Loucy (cell line): ENCODE data around the gene HACD4.

Experiments
- H2AFZ ChIP-seq: fragments of 200-600 bp; sonication (generic); 2 replicates; pipeline ENCODE4 v1.6.0; 2016; ENCODE audit warnings: antibody characterized with exemption, mild to moderate bottlenecking, low read length, moderate library complexity
- H3F3A ChIP-seq: fragments of 200-600 bp; 2 replicates; pipeline ENCODE4 v1.6.0; 2016; ENCODE audit warnings: antibody characterized with exemption, low read depth, mild to moderate bottlenecking
- H3K27me3 ChIP-seq: fragments of 200-600 bp; sonication (generic); 2 replicates; pipeline ENCODE4 v1.6.1; 2014; ENCODE audit warnings: low read length, mild to moderate bottlenecking; ENCODE audit not compliant: insufficient read depth, poor library complexity, severe bottlenecking
- H3K36me3 ChIP-seq: fragments of 200-600 bp; sonication (generic); 2 replicates; pipeline ENCODE4 v1.6.1; 2016; ENCODE audit warnings: low read length; ENCODE audit not compliant: insufficient read depth
- H3K4me1 ChIP-seq: fragments of 200-600 bp; sonication (generic); 2 replicates; pipeline ENCODE4 v1.5.1; 2014; ENCODE audit warnings: low read length, mild to moderate bottlenecking; ENCODE audit not compliant: insufficient read depth, poor library complexity, severe bottlenecking
- H3K4me2 ChIP-seq: fragments of 200-600 bp; sonication (generic); 2 replicates; pipeline ENCODE4 v1.6.0; 2014; ENCODE audit warnings: antibody characterized with exemption, low read length, low read depth, mild to moderate bottlenecking; ENCODE audit not compliant: poor library complexity, severe bottlenecking
- H3K4me3 ChIP-seq: fragments of 200-600 bp; sonication (generic); 2 replicates; pipeline ENCODE4 v1.5.1; 2014; ENCODE audit warnings: low read length, mild to moderate bottlenecking, mixed read lengths; ENCODE audit not compliant: poor library complexity, severe bottlenecking
- H3K79me2 ChIP-seq: fragments of 200-600 bp; sonication (generic); 2 replicates; pipeline ENCODE4 v1.6.1; 2014; ENCODE audit warnings: low read length; ENCODE audit not compliant: insufficient read depth
- H3K9ac ChIP-seq: fragments of 200-600 bp; sonication (generic); 2 replicates; pipeline ENCODE4 v1.6.0; 2014; ENCODE audit warnings: mild to moderate bottlenecking, low read depth, low read length, moderate library complexity; ENCODE audit not compliant: poor library complexity, severe bottlenecking
- H3K9me2 ChIP-seq: fragments of 200-600 bp; sonication (generic); replicated peaks from 2 replicates; pipeline ENCODE4 v1.6.1; 2016; ENCODE audit warnings: low read depth, low read length, mixed read lengths
- H3K9me3 ChIP-seq: fragments of 200-600 bp; sonication (generic); 2 replicates; pipeline ENCODE4 v1.6.1; 2014; ENCODE audit warnings: mild to moderate bottlenecking, antibody characterized with exemption, low read length, low read depth; ENCODE audit not compliant: insufficient read depth
- H4K20me1 ChIP-seq: fragments of 200-600 bp; sonication (generic); 2 replicates; pipeline ENCODE4 v1.6.0; 2014; ENCODE audit warnings: antibody characterized with exemption, low read length, mild to moderate bottlenecking; ENCODE audit not compliant: insufficient read depth, poor library complexity, severe bottlenecking
- CTCF ChIP-seq: fragments of 200-600 bp; sonication (generic); conservative IDR thresholded peaks from 2 replicates; pipeline ENCODE4 v1.5.1; 2014; ENCODE audit warnings: mild to moderate bottlenecking, antibody characterized with exemption, low read length
- EZH2phosphoT487 ChIP-seq: fragments of 200-600 bp; IDR thresholded peaks from 2 replicates; pipeline ENCODE4 v1.6.1; 2018; ENCODE audit warnings: antibody characterized with exemption, mild to moderate bottlenecking, moderate library complexity, borderline replicate concordance

HACD4 gene

DNA sequence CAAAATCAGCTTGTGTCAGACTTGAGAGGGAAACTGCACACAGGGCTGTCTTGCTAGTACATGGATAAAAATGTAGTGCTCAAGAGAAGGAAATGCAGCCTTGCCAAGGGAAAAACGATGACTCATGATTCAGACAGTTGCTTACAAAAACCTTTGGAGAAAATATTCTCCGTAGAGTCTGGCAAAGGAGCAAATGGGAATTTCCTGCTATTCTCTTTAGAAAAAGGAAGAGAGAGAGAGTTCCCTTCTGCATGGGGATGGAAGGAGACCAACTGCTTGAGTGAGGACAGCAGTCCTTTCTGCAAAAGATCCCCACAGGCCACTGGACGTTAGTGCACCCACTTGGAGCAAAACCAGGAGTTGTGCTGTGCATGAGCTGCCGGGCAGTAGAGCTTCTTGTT, 38.7 kb upstream of the HACD4 start:
- peak overlapping the region; percentile 30; the same call in 1 of the 2 replicates for H2AFZ ChIP-seq
- H3K4me3 ChIP-seq = no peak overlapping the region
- peaks cover 20% of the 10 kb centered on the region for H3K4me1 ChIP-seq
- TF ChIP-seq EZH2phosphoT487 (no peak), CTCF (peak; percentile 28; the same call in 1 of the 2 replicates)
- no peaks in the 10 kb centered on the region for H3K9me3 ChIP-seq
- no peaks in the 10 kb centered on the region for H3K9me2 ChIP-seq
- H4K20me1 ChIP-seq = no peaks in the 10 kb centered on the region
- H3F3A ChIP-seq = no peaks in the 10 kb centered on the region
- no peak overlapping the region for H3K9ac ChIP-seq
- H3K27me3 ChIP-seq = no peaks in the 10 kb centered on the region
- peak overlapping the region; percentile 28 for H3K4me2 ChIP-seq
- H3K36me3 ChIP-seq = no peaks in the 10 kb centered on the region
- H3K79me2 ChIP-seq = no peaks in the 10 kb centered on the region

- Histone ChIP-seq H3K27me3 (no peaks in the 10 kb centered on the region), H3K4me3 (peak overlapping the region; percentile 18), H2AFZ (peak overlapping the region; percentile 13; the same call in 1 of the 2 replicates), H3F3A (peaks cover 17% of the 10 kb centered on the region), H3K9me2 (no peaks in the 10 kb centered on the region), H4K20me1 (no peaks in the 10 kb centered on the region), H3K9ac (peak overlapping the region; percentile 40), H3K36me3 (no peaks in the 10 kb centered on the region), H3K9me3 (0 out of 2 replicates have a peak, but pooled peaks cover 2% of the 10 kb centered on the region), H3K4me2 (peak overlapping the region; percentile 47), H3K79me2 (no peaks in the 10 kb centered on the region), H3K4me1 (peaks cover 35% of the 10 kb centered on the region)
- TF ChIP-seq EZH2phosphoT487 (no peak), CTCF (peak; percentile 39)
Measured at GRCh38 chr9:21060919-21061561, 29.6 kb upstream of the HACD4 start.

GRCh38 chr9:21056931-21057330, 25.5 kb upstream of the HACD4 start:
- Histone ChIP-seq H3K9me2 (no peaks in the 10 kb centered on the region), H3K4me1 (peaks cover 28% of the 10 kb centered on the region), H3K27me3 (no peaks in the 10 kb centered on the region), H3K9me3 (0 out of 2 replicates have a peak, but pooled peaks cover 2% of the 10 kb centered on the region), H4K20me1 (no peaks in the 10 kb centered on the region), H3K4me2 (no peak overlapping the region), H3K79me2 (no peaks in the 10 kb centered on the region), H2AFZ (no peak overlapping the region), H3F3A (peaks cover 17% of the 10 kb centered on the region), H3K9ac (no peak overlapping the region), H3K4me3 (no peak overlapping the region), H3K36me3 (no peaks in the 10 kb centered on the region)
- TF ChIP-seq EZH2phosphoT487 (no peak), CTCF (no peak)
